RWPE2 (cell line): ENCODE data around the gene GMDS.

Experiments used
- ATAC-seq: fragments of 200-7000 bp; cut with Tn5 transposase; 3 replicates; pipeline ENCODE4 v1.9.1; 2021; ENCODE audit warnings: low read depth
- DNase-seq: peaks from one replicate; pipeline ENCODE4 v3.0.0-alpha.2; 2020; ENCODE audit warnings: low spot score
- H3K27ac ChIP-seq: fragments of 450-650 bp; 2 replicates; pipeline ENCODE4 v1.5.1; 2017; ENCODE audit warnings: mild to moderate bottlenecking; ENCODE audit not compliant: poor library complexity, severe bottlenecking
- H3K27me3 ChIP-seq: fragments of 250-450 bp; sonication (Bioruptor Pico); 2 replicates; pipeline ENCODE4 v1.5.1; 2021; ENCODE audit warnings: mild to moderate bottlenecking, moderate library complexity; ENCODE audit not compliant: insufficient read depth, poor library complexity, severe bottlenecking
- H3K36me3 ChIP-seq: fragments of 250-450 bp; sonication (Bioruptor Pico); 2 replicates; pipeline ENCODE4 v1.5.1; 2020; ENCODE audit warnings: low read depth, mild to moderate bottlenecking, moderate library complexity
- H3K4me1 ChIP-seq: fragments of 250-450 bp; sonication (Bioruptor Pico); 2 replicates; pipeline ENCODE4 v1.5.1; 2021; ENCODE audit warnings: mild to moderate bottlenecking, moderate library complexity; ENCODE audit not compliant: insufficient read depth, poor library complexity, severe bottlenecking
- H3K4me3 ChIP-seq: fragments of 250-450 bp; sonication (Bioruptor Pico); 2 replicates; pipeline ENCODE4 v1.5.1; 2021; ENCODE audit warnings: mild to moderate bottlenecking, moderate library complexity; ENCODE audit not compliant: severe bottlenecking
- H3K9me3 ChIP-seq: fragments of 250-450 bp; sonication (Bioruptor Pico); 2 replicates; pipeline ENCODE4 v1.5.1; 2021; ENCODE audit warnings: mild to moderate bottlenecking, moderate library complexity; ENCODE audit not compliant: severe bottlenecking
- CTCF ChIP-seq: fragments of 450-650 bp; IDR thresholded peaks from one replicate; pipeline ENCODE4 v1.5.1; 2017; ENCODE audit warnings: mild to moderate bottlenecking, moderate library complexity; ENCODE audit not compliant: poor library complexity, severe bottlenecking

The GMDS gene

GRCh38 chr6:1929931-1930330 is 315.5 kb downstream of the GMDS start:
- Histone ChIP-seq H3K27ac (no peak overlapping the region), H3K4me1 (no peaks in the 10 kb centered on the region), H3K27me3 (no peaks in the 10 kb centered on the region), H3K36me3 (no peaks in the 10 kb centered on the region), H3K4me3 (no peak overlapping the region), H3K9me3 (no peaks in the 10 kb centered on the region)
- DNase-seq (no peak), ATAC-seq (no peak)
- TF ChIP-seq CTCF = no peak

GRCh38 chr6:1925743-1926430 is 319.5 kb downstream of the GMDS start:
- no peaks in the 10 kb centered on the region for H3K9me3 ChIP-seq

GRCh38 chr6:1923449-1923848 is 322.0 kb downstream of the GMDS start:
- DNase-seq (no peak), ATAC-seq (no peak)
- H3K27me3 ChIP-seq = no peaks in the 10 kb centered on the region
- no peaks in the 10 kb centered on the region for H3K9me3 ChIP-seq
- TF ChIP-seq CTCF = no peak
- H3K4me3 ChIP-seq = no peak overlapping the region
- no peaks in the 10 kb centered on the region for H3K4me1 ChIP-seq
- no peak overlapping the region for H3K27ac ChIP-seq
- H3K36me3 ChIP-seq = no peaks in the 10 kb centered on the region

More at GRCh38 chr6:1925743-1926430, 319.5 kb downstream of the GMDS start:
- Histone ChIP-seq H3K36me3 (no peaks in the 10 kb centered on the region), H3K4me1 (no peaks in the 10 kb centered on the region), H3K27me3 (no peaks in the 10 kb centered on the region), H3K4me3 (no peak overlapping the region), H3K27ac (no peak overlapping the region)
- DNase-seq (no peak), ATAC-seq (no peak)
- TF ChIP-seq CTCF = no peak

GRCh38 chr6:1917626-1918371 is 327.6 kb downstream of the GMDS start:
- no peak for TF ChIP-seq CTCF
- Histone ChIP-seq H3K27ac (peak overlapping the region; percentile 84), H3K9me3 (no peaks in the 10 kb centered on the region), H3K4me3 (no peak overlapping the region), H3K27me3 (no peaks in the 10 kb centered on the region), H3K36me3 (no peaks in the 10 kb centered on the region), H3K4me1 (peaks cover 19% of the 10 kb centered on the region)
- peak; percentile 97 for ATAC-seq
- peak; percentile 83 for DNase-seq
